ENCODE measurements around the gene SNAPC4. TPM values are rescaled to one million over a fixed set of nuclear protein-coding genes. Genes with fewer than 3 reads are reported as not detected.

Gene SNAPC4
- polyA plus RNA-seq, 1 of the 3 experiments (the other 2 are of a cell fraction) = 9.2 TPM

- CTCF ChIA-PET = interaction anchor here (1.1 to 1.7 kb wide), 5 partner anchors 12 to 44 kb away, joined by 3 to 14 read pairs (median 5); no protein-coding TSS in a partner anchor
- POLR2A ChIA-PET = no interaction called here
- Histone ChIP-seq H3K79me2 (ENCODE audit: insufficient read depth) (peaks cover 33% of the 10 kb centered on the region), H3K9me3 (no peaks in the 10 kb centered on the region), H3K27ac (ENCODE audit: low read depth in 2 of 2, low read length in 1 of 2) (no peak overlapping the region), H2AFZ (ENCODE audit: low read depth) (no peak overlapping the region), H3K4me2 (no peak overlapping the region), H3K27me3 (ENCODE audit: insufficient read depth) (no peaks in the 10 kb centered on the region), H3K4me1 (ENCODE audit: control insufficient read depth in 1 of 2, insufficient read depth in 2 of 2, low read depth in 1 of 2, low read length in 1 of 2) (peaks cover 0 to 21% of the 10 kb centered on the region in 2 experiments; a peak in 1 of 4 replicates), H3K4me3 (ENCODE audit: low read depth in 2 of 2, low read length in 1 of 2) (no peak overlapping the region), H3K9me2 (no peaks in the 10 kb centered on the region), H3F3A (replicated peaks; ENCODE audit: insufficient read depth) (peaks cover 28% of the 10 kb centered on the region), H3K36me3 (replicated peaks in 1 of 2; ENCODE audit: control insufficient read depth in 1 of 2, insufficient read depth in 2 of 2, low read length in 1 of 2) (peaks cover 16 to 56% of the 10 kb centered on the region in 2 experiments), H4K20me1 (ENCODE audit: insufficient read depth) (peaks cover 47% of the 10 kb centered on the region), H3K9ac (no peak overlapping the region)
- 84% methylated on average over 15 of the region's 15 CpGs for WGBS (ENCODE audit: low lambda C conversion rate)
- TF ChIP-seq RAD21 (IDR thresholded peaks at IDR 0.05; ENCODE audit: low read length) (no peak), SIN3A (IDR thresholded peaks at IDR 0.05; ENCODE audit: borderline replicate concordance, low read depth, low read length) (no peak), ELF1 (IDR thresholded peaks at IDR 0.05) (no peak), MEF2A (IDR thresholded peaks at IDR 0.05; ENCODE audit: borderline replicate concordance, low read depth) (no peak), JUND (IDR thresholded peaks at IDR 0.05) (no peak), REST (IDR thresholded peaks at IDR 0.05; ENCODE audit: low read depth, low read length) (no peak), ZBTB33 (IDR thresholded peaks at IDR 0.05; ENCODE audit: borderline replicate concordance, low read depth) (no peak), YY1 (IDR thresholded peaks at IDR 0.05; ENCODE audit: low read depth) (no peak), TAF1 (IDR thresholded peaks at IDR 0.05; ENCODE audit: borderline replicate concordance, low read depth, low read length) (no peak), MXI1 (IDR thresholded peaks at IDR 0.05; ENCODE audit: low read depth, low read length) (no peak)
- DNase-seq = no peak
Observed at GRCh38 chr9:136441191-136441680, 41.3 kb upstream of the SNAPC4 start.
